Activated CD8-positive, alpha-beta memory T cell treated with anti-CD3 and anti-CD28 coated beads for 36 hours (primary cell): Measurements from ENCODE around the gene LRRC27. TPM values are rescaled to one million over a fixed set of nuclear protein-coding genes. Genes with fewer than 3 reads are reported as not detected.

Experiments used
- CTCF ChIA-PET: fragments of 350-600 bp; sonication (Branson Sonifier 250); formaldehyde crosslinking; loops from one replicate; lab custom pipeline; 2021; ENCODE audit warnings: antibody characterized with exemption; lab: Charles Lee
- POLR2A ChIA-PET: fragments of 350-600 bp; sonication (Branson Sonifier 250); formaldehyde crosslinking; loops from one replicate; lab custom pipeline; 2021; ENCODE audit warnings: antibody characterized with exemption; lab: Charles Lee
- total RNA-seq, 2 experiments: library from RNA; stranded (reverse); gene quantifications; one replicate each; pipeline ENCODE4 v1.2.3, GENCODE V29; 2021

The LRRC27 gene
- total RNA-seq, 2 experiments from 2014 or later, result 2.4 to 3.4 TPM

DNA sequence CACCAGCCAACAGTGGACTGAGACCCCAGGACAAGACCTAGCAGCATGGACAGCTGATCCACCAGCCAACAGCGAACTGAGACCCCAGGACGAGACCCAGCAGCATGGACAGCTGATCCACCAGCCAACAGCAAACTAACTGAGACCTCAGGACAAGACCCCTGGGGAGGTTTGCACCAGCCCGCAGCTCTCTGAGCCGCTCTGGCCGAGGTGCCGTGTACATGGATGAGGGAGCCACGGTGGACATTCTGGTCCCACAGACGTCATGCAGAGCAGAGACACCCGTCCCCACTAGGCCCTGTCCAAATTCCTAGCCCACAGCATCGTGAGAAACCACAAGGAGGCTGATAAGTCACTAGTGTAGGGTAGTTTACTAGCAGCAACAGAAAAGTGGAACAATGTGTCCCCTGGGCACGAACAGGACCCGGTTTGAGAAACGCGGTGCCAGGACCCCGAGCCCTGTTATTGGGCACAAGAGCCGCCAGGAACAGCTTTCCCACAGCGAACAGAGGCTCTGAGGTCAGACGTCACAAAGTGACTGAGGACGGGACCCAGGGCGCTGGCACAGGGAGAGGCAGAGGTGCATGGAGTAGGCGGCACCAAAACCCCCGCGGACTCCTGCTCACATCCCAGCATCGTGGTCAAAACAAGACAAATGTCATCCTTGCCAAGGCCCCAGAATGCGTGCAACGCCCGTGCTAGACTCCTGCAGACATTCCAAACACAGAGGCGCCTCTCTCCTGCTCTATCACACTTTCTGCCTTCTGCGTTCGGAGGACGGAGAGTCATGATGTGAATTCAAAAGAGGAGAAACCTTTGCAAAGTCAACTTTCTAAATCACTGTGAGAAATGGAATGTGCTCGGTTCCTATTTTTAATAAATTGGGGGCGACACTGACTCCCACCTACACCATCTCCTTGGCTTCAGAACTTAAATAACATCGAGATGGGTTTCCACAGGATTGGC lies 32.3 kb upstream of the LRRC27 start:
- ChIA-PET CTCF (no interaction called here), POLR2A (no interaction called here)

DNA sequence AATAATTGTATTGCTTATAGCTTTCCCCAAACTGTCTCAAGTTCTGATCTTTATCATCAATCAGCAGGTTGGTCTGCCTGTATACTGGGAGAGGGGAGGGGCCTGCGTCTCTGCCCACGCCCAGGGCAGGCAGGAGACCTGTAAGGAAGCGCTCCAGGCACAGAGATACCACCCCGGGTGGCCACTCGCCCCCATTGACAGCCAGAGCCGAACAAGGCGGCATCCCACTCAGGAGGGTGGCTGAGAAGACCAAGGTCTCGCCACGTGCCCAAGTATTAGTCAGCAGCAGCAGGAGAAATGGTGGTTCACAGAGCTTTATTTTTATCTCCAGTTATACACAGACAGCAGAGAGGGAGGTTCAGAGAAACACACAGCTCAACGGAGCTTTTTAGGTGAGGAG lies 31.4 kb upstream of the LRRC27 start:
- POLR2A ChIA-PET, result no interaction called here
- CTCF ChIA-PET, result no interaction called here

DNA sequence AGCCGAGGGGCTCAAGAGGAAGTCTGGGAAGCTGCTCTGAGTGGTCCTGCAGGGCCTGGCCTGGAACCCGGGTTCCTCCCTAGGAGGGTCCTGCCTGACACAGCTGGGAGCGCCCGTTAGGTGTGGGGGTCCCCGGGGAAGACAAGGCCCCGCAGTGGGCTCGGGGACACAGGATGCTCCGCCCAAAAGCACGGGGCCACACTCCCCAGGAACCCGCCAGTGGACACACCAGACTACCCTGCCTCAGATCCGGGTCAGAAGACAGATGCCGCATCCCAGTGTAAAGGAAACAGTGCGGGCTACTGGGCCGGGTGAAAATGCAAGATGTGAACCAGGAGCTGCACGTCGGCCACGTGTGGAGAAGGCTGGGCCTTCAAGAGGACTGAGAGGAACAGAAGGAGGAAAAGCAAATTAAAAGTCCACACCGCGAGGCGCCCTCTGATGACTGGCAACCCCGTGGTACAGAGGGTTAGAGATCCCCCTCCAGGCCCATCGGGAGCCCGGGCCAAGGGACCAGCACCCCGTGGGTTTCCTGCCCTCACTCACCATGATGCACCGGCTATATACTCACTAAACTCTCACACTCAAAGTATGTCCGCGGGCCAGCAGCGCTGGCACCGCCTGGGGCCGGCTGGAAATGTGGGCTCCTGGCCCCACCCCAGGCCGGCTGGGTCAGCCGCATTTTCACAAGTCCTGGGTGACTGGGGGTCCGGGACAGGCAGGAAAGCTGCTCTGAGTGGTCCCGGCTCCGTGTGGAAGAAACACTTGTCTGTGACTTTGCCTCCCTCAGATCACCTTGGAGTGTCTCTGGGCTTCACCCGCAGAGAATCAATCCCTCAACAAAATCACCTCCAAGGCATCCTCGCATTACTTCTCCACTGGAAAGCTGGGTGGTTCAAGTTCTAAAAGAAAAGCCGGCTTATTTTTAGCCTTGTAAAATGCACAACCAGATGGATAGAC lies 30.3 kb upstream of the LRRC27 start:
- ChIA-PET CTCF (no interaction called here), POLR2A (no interaction called here)

DNA sequence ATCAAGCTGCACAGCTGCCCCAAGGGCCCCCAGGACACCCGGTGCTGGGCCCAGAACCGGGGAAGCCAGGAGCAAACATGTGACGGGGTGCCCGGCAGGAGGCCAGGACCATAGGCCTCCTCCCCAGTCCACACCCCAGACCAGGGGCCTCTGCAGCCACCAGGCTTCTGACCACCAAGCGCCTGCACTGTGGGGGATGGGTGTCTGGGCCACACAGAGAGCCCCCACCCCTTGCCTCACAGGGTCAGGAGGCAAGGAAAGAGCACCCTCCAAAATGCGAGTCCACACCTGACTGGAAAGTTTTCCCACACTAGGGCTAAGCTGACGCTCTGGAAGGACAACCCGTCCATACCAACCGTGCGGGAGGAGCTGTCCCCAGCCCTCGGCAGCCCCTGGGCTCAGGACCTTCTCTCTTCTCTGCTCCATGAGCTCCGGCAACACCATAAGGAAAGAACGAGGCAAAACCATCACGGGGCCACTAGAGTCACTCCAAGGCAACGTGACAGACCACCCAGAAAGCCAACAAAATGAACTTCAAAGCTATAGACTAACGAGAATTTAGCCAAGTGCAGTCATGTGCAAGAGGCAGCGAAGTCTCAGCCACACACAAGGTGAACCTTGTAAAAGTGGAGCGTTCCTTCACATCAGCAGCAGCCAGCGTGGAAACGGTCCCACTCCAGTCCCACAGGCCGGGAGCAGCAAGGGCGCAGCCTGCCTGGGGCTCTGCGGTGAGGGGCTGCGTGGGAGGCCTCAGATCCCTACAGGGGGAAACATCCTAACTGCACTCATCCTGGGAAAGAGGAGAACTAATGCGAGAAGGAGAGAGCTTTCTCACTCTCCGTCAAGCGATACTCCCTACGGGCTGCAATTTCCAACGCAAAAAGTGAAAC lies 29.3 kb upstream of the LRRC27 start:
- POLR2A ChIA-PET, result no interaction called here
- CTCF ChIA-PET, result no interaction called here

DNA sequence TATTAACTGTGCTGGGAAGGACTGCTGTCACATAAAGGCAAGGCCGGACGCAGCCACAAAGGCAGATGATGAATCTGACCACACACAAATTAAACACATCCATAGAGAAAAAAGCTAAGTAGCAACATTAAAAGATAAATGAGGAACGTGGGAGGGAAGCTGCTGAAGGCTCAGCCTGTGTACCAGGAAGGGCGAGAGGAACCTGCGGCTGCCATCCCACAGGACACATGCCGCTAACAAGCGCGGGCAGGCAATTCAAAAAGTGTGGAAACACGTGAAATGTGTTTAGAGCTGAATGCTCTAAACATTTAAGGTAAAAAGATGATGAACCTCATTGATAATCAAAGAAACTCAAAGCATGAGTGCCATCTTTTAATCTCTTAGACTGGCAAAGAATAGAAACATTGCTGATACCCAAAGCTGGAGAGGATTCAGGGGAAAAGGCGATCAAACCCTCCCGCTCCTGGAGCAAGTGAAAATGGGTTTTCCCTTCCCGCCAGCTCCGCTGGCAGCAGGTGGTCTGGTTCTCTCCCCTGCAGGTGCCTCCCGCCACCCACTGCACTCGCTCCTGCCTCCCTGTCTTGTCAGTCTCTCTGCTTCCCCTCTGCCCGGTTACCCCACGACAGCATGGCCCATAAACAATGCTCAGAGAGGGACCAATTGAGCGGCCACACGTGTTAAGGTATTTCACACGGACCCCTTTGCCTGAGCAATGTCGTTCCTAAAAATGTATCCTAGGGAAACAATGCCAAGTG lies 28.5 kb upstream of the LRRC27 start:
- CTCF ChIA-PET, result no interaction called here
- POLR2A ChIA-PET, result no interaction called here

DNA sequence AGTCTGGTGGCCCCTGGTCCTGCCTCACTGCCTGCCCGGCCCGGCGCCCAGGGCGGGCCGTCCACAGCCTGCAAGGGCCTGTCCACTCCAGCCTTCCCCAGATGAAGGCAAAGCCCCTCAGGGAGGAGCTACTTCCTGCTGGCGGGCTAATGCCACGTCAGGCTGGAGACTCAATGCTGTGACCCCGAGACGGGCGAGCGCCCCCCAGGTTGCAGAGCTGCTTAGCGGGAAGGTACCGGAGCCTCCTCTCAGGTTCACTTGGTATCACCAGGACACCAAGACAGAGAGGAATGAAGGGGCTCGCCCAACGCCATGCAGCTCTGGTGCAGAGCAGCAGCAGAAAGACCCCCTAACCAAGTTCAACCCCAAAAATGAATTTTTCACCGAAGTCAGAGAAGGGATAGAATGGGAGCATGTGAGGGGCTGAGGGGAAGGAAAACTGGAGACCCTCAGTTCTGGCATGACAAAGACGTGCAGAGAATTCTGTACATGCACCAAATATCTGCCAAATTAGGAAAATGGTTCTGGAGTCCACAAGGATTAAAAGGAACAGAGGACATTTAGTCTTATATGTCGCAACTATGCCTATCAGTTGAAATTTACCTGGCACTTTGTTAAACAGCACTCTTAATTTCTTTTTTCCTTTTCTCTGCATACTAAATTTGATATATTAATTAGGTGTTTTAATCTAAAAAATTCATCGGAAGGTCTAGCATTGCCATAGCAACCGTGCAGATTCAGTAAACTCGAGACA lies 27.1 kb upstream of the LRRC27 start:
- ChIA-PET POLR2A (no interaction called here), CTCF (no interaction called here)

DNA sequence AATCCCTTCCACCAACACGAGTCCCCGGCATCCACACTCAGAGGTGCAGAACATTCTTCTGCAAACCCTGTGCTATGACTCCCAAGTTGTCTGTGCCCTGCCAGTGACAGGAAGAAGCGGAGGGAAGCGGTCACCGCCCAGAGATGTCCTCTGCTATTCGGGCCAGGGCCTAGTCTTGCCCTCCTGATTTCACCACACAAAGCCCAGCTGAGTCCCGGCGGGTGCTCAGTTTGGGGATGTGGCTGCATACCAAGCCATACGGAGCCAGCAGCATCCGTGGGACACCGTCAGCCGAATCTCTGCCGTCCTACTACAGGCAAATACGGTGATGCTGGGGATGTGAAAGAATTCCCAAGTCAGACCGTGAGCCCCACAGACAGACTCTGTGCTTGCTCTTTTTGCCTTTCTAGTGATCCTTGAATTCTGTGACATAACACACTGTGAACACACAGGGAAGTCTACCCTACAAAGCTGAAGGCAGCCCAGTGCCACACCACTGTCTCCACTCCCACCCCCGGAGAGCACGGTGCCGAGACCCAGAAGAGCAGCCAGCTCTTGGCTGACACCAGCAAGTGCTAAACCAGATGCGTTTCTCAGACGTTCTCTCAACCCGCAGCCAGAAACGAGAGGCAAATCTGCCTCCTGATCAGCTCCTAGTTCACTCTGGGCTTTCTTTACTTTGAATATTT lies 26.2 kb upstream of the LRRC27 start:
- ChIA-PET POLR2A (no interaction called here), CTCF (no interaction called here)

DNA sequence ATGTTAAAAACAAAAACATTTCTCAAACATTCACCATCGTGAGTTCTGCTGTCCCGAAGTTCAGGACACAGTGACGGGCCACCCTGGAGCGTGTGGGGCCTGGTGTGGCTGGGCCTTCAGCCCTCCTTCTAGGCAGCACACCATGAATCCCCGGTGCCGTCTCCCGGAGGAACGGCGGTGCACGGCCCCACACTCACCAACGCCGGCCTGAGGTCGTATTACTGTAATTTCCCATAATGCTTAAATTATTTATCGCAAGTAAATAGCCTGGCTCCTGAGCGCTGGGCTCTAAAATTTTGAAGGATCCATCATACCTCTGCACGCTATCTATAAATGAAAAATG lies 25.7 kb upstream of the LRRC27 start:
- ChIA-PET CTCF (no interaction called here), POLR2A (no interaction called here)

DNA sequence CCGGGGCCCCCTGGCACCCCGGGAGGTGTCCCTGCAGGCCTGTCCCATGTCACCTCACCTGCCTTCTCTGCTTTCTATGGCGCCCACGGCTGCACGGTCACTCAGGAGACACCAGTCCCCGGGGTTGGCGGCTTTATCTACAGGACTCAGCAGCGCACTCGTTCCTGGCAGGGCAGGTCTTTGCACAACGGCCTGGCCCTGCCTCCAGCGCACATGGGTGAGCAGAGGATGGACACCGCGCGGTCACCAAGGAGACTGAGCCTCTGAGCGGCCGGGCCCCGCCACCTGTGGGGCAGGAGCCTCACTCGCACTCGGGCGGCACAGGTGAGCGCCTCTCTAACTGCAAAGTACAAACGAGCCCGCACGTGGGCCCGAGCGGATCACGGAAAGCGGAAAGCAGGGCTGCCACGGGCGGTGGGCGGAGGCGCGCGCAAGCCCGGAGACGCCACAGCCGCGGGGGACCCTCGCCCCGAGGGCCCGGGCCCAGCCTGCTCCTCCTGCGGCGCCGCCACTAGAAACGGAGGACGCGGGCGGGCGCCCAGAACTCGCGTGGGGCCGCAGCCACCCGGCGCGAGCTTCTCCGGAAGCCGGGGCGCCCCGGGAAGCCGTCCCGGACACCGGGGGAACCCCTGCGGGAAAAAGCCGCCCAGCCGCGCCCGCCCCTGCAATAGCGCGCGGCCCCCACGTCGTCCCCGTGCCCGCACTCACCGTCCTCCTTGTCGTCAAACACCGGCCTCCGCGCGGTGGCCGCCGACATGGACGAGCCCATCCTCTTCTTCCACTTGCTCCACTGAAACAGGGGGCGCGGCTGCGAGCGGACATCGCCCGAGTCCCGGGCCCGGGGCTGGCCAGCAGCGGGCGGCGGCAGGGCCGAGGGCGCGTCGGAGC lies 24.9 kb upstream of the LRRC27 start:
- CTCF ChIA-PET, result no interaction called here
- POLR2A ChIA-PET, result no interaction called here

DNA sequence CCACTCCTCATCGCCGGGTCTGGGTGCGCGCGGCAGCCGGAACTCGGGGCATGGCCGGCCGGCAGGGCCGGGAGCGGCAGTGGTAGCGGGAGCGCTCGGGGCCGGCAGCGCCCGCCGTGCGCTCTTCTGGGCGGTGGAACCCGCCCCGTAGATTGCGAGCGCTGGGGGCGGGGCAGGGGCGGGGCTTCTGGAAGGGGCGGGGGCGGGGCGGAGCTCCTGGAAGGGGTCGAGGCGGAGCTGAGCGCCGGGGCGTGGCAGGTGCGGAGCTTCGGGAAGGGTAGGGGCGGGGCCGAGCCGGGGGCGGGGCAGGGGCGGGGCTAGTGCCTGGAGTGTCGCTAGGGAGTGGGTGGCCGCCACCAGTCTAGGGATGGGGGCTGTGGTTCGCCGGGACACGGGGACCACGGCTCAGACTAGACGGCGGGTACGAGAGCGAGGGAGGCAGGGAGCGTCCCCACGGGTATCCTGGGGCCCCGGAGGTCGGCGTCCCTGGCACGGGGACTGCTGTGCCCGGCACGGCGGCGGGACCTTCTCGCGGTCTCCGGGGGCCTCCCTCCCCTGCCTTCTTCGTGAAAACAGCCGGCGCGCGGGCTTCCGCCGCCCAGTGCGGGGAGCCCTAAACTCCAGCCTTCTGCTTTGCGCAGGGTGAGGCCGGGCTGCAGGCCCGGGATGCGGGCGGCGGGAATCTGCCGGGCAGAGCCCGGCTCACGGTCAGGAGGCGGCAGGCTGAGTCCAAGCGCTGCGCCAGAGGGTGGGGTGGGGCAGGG lies 24.0 kb upstream of the LRRC27 start, which contains the start of gene STK32C:
Gene STK32C, minus strand, starts transcription at position 128 of the 764 bp plus-strand sequence. Its CDS starts 117 bp downstream, at position 11.
- ChIA-PET POLR2A (no interaction called here), CTCF (no interaction called here)

DNA sequence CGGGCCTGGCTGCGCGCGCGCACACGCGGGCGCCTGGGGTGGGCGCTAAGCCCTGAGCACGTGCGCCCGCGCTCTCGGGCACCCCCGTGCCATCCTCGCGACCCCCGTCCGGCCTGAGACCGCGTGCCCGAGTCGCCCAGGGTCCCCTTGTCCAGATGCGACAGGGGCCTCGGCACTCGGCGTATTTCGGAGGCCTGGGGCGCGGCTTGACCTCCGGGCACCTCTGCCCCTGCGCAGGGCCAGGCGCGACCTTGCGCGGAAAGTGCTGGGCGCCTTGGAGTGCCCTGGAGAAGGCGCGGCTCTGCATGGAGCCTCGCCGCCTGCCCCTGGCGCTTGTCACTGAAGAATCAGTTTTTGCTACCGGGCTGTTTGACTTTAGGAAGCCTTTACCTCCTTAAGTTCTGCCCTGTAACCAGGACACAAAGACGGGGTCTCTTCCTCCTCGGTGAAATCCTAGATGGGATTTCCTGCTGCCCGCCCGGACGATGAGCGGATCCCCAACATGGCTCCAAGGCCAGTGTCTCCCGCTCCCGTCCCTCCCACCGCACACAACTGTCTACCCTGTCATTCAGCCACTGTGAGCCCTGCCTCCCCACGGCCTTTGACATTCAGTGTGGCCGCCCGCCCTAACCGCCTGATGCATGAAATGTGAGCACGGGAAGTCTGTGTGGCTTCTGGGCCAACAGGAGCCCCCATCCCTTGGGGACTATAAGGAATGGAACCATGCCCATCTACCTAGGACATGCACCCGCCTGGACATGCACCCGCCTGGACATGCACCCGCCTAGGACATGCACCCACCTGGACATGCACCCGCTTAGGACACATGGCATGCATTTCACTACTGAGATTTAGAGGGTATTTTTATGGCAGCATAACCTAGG lies 23.2 kb upstream of the LRRC27 start:
- ChIA-PET CTCF (no interaction called here), POLR2A (no interaction called here)

DNA sequence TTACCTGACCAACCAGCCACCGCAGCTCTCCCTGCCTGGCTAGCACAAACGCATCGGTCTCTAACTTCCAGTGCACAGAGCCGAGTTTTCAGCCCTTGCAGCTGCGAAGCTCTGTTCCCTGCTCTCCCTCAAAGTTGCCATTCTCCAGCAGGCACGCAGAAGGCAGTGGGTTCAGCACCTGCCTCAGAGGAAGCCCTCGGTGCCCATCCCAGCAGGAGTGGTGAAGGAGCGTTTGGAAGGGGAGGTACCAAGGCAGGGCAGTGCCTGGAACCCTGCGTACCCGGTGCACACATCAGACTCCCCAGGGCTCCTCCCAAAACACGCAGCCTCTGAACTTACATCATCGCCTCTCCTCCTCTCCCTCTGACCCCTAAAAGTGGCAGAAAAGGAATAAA lies 22.5 kb upstream of the LRRC27 start:
- POLR2A ChIA-PET, result no interaction called here
- CTCF ChIA-PET, result no interaction called here

DNA sequence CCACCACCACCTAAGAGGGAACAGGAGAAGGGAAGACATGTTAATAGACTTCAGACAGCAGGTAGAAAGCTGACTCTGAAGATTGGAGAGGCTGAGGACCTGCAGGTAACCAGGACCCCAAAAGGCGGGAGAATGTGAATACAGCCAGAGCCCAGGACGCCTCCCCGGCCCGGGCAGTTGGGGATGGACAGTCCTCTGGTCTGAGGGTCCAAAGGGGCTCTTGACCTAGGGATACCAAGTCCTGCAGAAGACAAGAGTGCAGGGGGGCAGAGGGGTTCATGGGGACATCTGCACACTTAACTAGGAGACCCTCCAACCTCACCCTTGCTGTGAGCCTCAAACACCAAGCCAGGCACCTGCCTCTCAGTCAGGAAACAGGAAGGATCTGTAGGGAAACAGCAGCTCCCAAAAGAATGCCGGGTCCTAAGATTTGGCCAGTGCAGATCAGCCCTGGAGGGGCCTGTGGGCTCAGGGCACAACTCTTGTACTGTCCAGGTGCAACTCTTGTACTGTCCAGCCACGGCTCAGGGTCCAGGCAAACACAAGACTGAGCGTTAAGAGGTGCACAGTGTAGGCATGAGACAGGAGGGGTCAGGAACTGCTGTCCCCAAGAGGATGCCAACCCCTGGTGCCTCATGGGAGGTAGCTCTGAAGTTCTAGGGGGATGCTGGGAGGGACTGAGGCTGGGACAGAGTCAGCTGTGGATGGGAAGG lies 22.0 kb upstream of the LRRC27 start:
- ChIA-PET CTCF (no interaction called here), POLR2A (no interaction called here)

DNA sequence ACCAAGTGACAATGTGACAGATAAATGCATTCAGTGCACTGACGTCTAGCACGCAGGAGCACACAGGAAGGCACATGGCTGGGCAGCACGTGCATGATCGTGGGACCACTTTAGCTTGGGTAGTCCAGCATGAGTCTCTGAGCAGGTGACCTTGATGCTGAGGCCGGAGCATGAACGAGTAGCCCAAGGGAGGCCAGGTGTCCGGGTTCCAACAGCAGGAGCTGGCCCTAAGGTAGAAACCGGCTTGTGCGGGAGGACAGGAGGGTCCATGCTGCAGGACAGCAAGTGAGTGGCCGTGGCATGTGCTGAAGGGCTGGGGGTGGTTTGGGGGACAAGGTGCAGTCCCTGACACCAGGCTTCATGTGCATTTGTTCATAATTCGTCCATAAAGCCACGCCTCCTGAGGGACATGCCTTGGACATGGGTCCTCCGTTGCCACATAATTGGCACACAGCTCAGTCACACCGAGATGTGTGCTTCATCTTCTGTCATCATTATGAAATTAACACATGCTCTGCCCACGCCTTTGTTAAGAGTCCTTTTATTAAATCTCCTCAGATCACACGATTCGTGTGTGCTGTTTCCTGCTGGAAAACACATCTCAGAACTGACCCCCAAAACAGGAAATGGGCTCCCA lies 21.2 kb upstream of the LRRC27 start:
- ChIA-PET POLR2A (no interaction called here), CTCF (no interaction called here)
